DOHH2 (cell line): ENCODE data around the gene UBL3.

Experiments used
- EZH2phosphoT487 ChIP-seq: fragments of 200-600 bp; sonication (generic); IDR thresholded peaks from 2 replicates; pipeline ENCODE4 v1.6.1; 2017; ENCODE audit warnings: borderline replicate concordance, mild to moderate bottlenecking, antibody characterized with exemption, low read length, moderate library complexity, mixed read lengths
- TF ChIP-seq, protein P1 (sequence below): fragments of 200-600 bp; sonication (generic); IDR thresholded peaks from one replicate; pipeline ENCODE4 v1.5.1; 2014; ENCODE audit warnings: antibody characterized with exemption, mild to moderate bottlenecking, low read depth, low read length; ENCODE audit not compliant: poor library complexity, severe bottlenecking

DNA sequence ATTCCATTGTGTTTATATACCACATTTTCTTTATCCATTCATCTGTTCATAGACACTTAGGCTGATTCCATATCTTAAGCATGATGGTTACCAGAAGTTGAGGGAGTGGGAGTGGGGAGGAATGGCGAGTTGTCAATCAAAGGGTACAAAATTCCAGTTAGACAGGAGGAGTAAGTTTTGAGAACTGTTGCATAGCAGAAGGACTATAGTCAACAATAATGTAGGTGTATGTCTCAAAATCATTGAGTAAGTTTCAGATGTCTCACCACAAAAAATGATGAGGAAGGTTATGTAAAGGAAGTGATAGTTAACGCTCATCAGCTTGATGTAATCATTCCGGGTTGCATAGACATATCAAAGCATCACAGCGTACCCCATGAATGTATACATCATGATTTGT lies 4.6 kb upstream of the UBL3 start:
- TF ChIP-seq, protein P1, sequence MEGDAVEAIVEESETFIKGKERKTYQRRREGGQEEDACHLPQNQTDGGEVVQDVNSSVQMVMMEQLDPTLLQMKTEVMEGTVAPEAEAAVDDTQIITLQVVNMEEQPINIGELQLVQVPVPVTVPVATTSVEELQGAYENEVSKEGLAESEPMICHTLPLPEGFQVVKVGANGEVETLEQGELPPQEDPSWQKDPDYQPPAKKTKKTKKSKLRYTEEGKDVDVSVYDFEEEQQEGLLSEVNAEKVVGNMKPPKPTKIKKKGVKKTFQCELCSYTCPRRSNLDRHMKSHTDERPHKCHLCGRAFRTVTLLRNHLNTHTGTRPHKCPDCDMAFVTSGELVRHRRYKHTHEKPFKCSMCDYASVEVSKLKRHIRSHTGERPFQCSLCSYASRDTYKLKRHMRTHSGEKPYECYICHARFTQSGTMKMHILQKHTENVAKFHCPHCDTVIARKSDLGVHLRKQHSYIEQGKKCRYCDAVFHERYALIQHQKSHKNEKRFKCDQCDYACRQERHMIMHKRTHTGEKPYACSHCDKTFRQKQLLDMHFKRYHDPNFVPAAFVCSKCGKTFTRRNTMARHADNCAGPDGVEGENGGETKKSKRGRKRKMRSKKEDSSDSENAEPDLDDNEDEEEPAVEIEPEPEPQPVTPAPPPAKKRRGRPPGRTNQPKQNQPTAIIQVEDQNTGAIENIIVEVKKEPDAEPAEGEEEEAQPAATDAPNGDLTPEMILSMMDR: no peak
- TF ChIP-seq EZH2phosphoT487: no peak
